A549 (cell line): ENCODE data around the gene SLC16A7. TPM values are rescaled to one million over a fixed set of nuclear protein-coding genes. Genes with fewer than 3 reads are reported as not detected.

ENCODE experiments used
- ATAC-seq, 2 experiments: fragments of 200-7000 bp in 1 of 2; fragments of >200 bp in 1 of 2; cut with Nextera tagmentation in 1 of 2; cut with Tn5 transposase in 1 of 2; 3 replicates each; pipeline versions ENCODE4 v1.8.0 to v1.9.1; 2018 to 2020; ENCODE audit warnings: mild to moderate bottlenecking in 1 of 2, moderate library complexity in 1 of 2
- CTCF ChIA-PET: fragments of 300-600 bp; sonication (Branson Sonifier 250); formaldehyde crosslinking; extraction: SDS; loops from one replicate; lab custom pipeline; 2021; ENCODE audit warnings: antibody characterized with exemption, inconsistent platforms; lab: Yijun Ruan, JAX
- POLR2A ChIA-PET: fragments of 350-600 bp; formaldehyde crosslinking; extraction: SDS; loops from one replicate; lab custom pipeline; 2021; ENCODE audit warnings: antibody characterized with exemption, inconsistent platforms; lab: Yijun Ruan, JAX
- DNase-seq, 2 experiments: peaks; one replicate each; pipeline versions ENCODE4 v3.0.0 to v3.0.0-alpha.2; 2011 to 2016; ENCODE audit warnings: low read depth in 1 of 2, low spot score in 1 of 2
- FAIRE-seq: peaks from 2 replicates; lab custom pipeline; 2011; peaks lifted over from hg19 to GRCh38; lab: Jason Lieb, UNC
- H3K27ac ChIP-seq, 2 experiments: fragments of >200 bp; sonication (Bioruptor Twin); formaldehyde crosslinking; 3 replicates each; pipeline ENCODE4 v1.5.1; 2016 to 2017
- H3K4me1 ChIP-seq: fragments of >200 bp; sonication (Bioruptor Twin); formaldehyde crosslinking; 3 replicates; pipeline ENCODE4 v1.6.1; 2016
- H3K4me2 ChIP-seq: fragments of >200 bp; sonication (Bioruptor Twin); formaldehyde crosslinking; 3 replicates; pipeline ENCODE4 v1.6.1; 2016
- H3K4me3 ChIP-seq: fragments of >200 bp; sonication (Bioruptor Twin); formaldehyde crosslinking; 3 replicates; pipeline ENCODE4 v1.5.1; 2016
- H3K9me3 ChIP-seq: fragments of >200 bp; sonication (Bioruptor Twin); formaldehyde crosslinking; 3 replicates; pipeline ENCODE4 v1.6.1; 2016
- ATOH8 ChIP-seq: fragments of 250-450 bp; sonication (Bioruptor Pico); IDR thresholded peaks from 2 replicates; pipeline ENCODE4 v1.5.0; 2020; ENCODE audit warnings: low read depth, mild to moderate bottlenecking, moderate library complexity
- BCL3 ChIP-seq: fragments of >200 bp; sonication (Bioruptor Twin); formaldehyde crosslinking; IDR thresholded peaks from 3 replicates; pipeline ENCODE4 v1.6.1; 2016
- CBX2 ChIP-seq: fragments of 200-600 bp; sonication (generic); IDR thresholded peaks from 2 replicates; pipeline ENCODE4 v1.6.1; 2016; ENCODE audit warnings: low read depth, mild to moderate bottlenecking, borderline replicate concordance
- CTCF ChIP-seq: fragments of >200 bp; sonication (Bioruptor Twin); formaldehyde crosslinking; IDR thresholded peaks from 3 replicates; pipeline ENCODE4 v1.5.1; 2016
- EHMT2 ChIP-seq: fragments of 200-600 bp; sonication (generic); IDR thresholded peaks from 2 replicates; pipeline ENCODE4 v1.6.1; 2016; ENCODE audit warnings: antibody characterized with exemption, low read depth, mild to moderate bottlenecking, moderate library complexity
- FOSL2 ChIP-seq, 2 experiments: fragments of 450-650 bp in 1 of 2; fragments of >200 bp in 1 of 2; sonication (Bioruptor Twin) in 1 of 2; formaldehyde crosslinking; IDR thresholded peaks; 2 replicates each; pipeline versions ENCODE4 v1.5.0 to v1.6.1; 2016 to 2020; ENCODE audit warnings: mild to moderate bottlenecking in 1 of 2, moderate library complexity in 1 of 2
- HES2 ChIP-seq: fragments of >200 bp; sonication (Bioruptor Twin); formaldehyde crosslinking; IDR thresholded peaks from 2 replicates; pipeline ENCODE4 v1.6.1; 2016
- HMGXB4 ChIP-seq: fragments of 250-450 bp; sonication (Bioruptor Pico); IDR thresholded peaks from 2 replicates; pipeline ENCODE4 v1.5.0; 2021; ENCODE audit warnings: mild to moderate bottlenecking, moderate library complexity, borderline replicate concordance
- KDM1A ChIP-seq: fragments of 200-600 bp; sonication (generic); IDR thresholded peaks from 2 replicates; pipeline ENCODE4 v1.6.1; 2016; ENCODE audit warnings: low read depth, mild to moderate bottlenecking
- PBX3 ChIP-seq: IDR thresholded peaks from 2 replicates; pipeline ENCODE4 v1.6.1; 2012
- RARB ChIP-seq: fragments of 250-450 bp; sonication (Bioruptor Pico); IDR thresholded peaks from 2 replicates; pipeline ENCODE4 v1.8.0; 2021; ENCODE audit warnings: mild to moderate bottlenecking, moderate library complexity
- REST ChIP-seq: fragments of 200-600 bp; sonication (generic); IDR thresholded peaks from 2 replicates; pipeline ENCODE4 v1.6.1; 2016; ENCODE audit warnings: antibody characterized with exemption, mild to moderate bottlenecking, moderate library complexity
- RFX5 ChIP-seq: fragments of 450-650 bp; IDR thresholded peaks from 2 replicates; pipeline ENCODE4 v1.7.1; 2014; ENCODE audit warnings: antibody characterized with exemption, mild to moderate bottlenecking, moderate library complexity
- ZSCAN20 ChIP-seq: fragments of 250-450 bp; sonication (Bioruptor Pico); IDR thresholded peaks from 2 replicates; pipeline ENCODE4 v1.8.0; 2022; ENCODE audit warnings: mild to moderate bottlenecking, moderate library complexity
- WGBS: methylation state at CpG from one replicate; pipeline ENCODE4 v1.1.6; 2017; ENCODE audit errors: missing lambda C conversion rate; 5-methylcytosine and 5-hydroxymethylcytosine counted together
- polyA plus RNA-seq, 4 experiments: library from polyadenylated mRNA; depleted of rRNA in 3 of 4; stranded (reverse); fragments of >200 nt; fragmentation: RNase III in 1 of 4; extraction: RNeasy Plus Mini Kit Qiagen cat#74134 plus additional on column Dnase treatment in 1 of 4; gene quantifications; 2 replicates in 3 of 4; 3 replicates in 1 of 4; pipeline ENCODE4 v1.2.3, GENCODE V29; 2011 to 2017

Gene SLC16A7
- polyA plus RNA-seq, 2 of the 4 experiments (the other 2 are of a cell fraction), result 0.14 to 0.23 TPM

GRCh38 chr12:59627582-59627981 is 31.8 kb downstream of the SLC16A7 start (continued):
- TF ChIP-seq EHMT2 (no peak), PBX3 (no peak), RFX5 (no peak), CBX2 (no peak), ATOH8 (CRISPR knock-in tag) (no peak)
- TF ChIP-seq, all 56 proteins: peak for 0

GRCh38 chr12:59629890-59630289 is 34.1 kb downstream of the SLC16A7 start:
- CTCF ChIA-PET, result interaction anchor here (0.6 kb wide), 1 partner anchor 1719 kb away, joined by 3 read pairs; no protein-coding TSS in a partner anchor
- FAIRE-seq (peak; percentile 68), ATAC-seq (no peak), DNase-seq (no peak)
- H3K4me1 ChIP-seq, result no peaks in the 10 kb centered on the region
- H3K4me2 ChIP-seq, result no peak overlapping the region
- 24% methylated on average over 3 of the region's 3 CpGs for WGBS
- POLR2A ChIA-PET, result no interaction called here
- H3K4me3 ChIP-seq, result no peak overlapping the region
- no peaks in the 10 kb centered on the region for H3K9me3 ChIP-seq
- no peak overlapping the region for H3K27ac ChIP-seq
- TF ChIP-seq HES2 (no peak), BCL3 (no peak), PBX3 (no peak), FOSL2 (IDR thresholded peaks at IDR 0.05) (no peak), FOSL2 (CRISPR knock-in tag; IDR thresholded peaks at IDR 0.05) (no peak), CTCF (no peak), HMGXB4 (CRISPR knock-in tag) (no peak), REST (no peak), KDM1A (no peak), ZSCAN20 (CRISPR knock-in tag) (no peak), RARB (CRISPR knock-in tag) (no peak)
